Measurements from ENCODE around the gene DDX54. TPM values are rescaled to one million over a fixed set of nuclear protein-coding genes. Genes with fewer than 3 reads are reported as not detected.
"Not testable (repeated sequence)": the region's sequence is repeated elsewhere in the genome, so short reads cannot be mapped to it uniquely, and the experiment has no call there.

Gene DDX54
- total RNA-seq, 1 donor from 2014 or later, result 40.5 TPM

DNA sequence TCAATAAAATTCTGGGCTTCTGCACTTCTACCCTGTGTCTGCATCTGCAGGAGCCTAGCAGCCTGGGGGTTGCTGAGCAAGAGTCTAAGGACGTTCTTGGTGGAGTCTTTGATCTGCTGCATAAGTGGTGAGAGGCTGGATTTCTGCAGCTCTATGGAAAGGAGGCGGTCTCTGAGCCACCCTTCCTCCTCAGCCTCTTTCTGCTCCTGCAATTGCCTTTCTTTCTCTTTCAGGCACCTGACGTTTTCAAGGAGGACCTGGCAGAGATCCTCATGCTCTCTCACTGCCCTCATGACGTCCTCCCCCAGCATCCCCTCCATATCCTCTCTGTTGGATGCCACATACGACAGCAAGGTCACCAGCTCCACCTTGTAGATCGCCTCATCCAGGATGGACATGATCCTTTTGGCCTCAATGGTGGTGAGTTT lies 22.3 kb upstream of the DDX54 start:
- Histone ChIP-seq H3K36me3 (ENCODE audit: control insufficient read depth, insufficient read depth, low read length) (no peaks in the 10 kb centered on the region), H3K4me3 (ENCODE audit: low read depth, low read length) (no peak overlapping the region), H3K27me3 (ENCODE audit: control insufficient read depth, insufficient read depth, low read length) (no peaks in the 10 kb centered on the region)
- TF ChIP-seq, protein P1, sequence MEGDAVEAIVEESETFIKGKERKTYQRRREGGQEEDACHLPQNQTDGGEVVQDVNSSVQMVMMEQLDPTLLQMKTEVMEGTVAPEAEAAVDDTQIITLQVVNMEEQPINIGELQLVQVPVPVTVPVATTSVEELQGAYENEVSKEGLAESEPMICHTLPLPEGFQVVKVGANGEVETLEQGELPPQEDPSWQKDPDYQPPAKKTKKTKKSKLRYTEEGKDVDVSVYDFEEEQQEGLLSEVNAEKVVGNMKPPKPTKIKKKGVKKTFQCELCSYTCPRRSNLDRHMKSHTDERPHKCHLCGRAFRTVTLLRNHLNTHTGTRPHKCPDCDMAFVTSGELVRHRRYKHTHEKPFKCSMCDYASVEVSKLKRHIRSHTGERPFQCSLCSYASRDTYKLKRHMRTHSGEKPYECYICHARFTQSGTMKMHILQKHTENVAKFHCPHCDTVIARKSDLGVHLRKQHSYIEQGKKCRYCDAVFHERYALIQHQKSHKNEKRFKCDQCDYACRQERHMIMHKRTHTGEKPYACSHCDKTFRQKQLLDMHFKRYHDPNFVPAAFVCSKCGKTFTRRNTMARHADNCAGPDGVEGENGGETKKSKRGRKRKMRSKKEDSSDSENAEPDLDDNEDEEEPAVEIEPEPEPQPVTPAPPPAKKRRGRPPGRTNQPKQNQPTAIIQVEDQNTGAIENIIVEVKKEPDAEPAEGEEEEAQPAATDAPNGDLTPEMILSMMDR (IDR thresholded peaks at IDR 0.05; ENCODE audit: insufficient read depth, low read length, severe bottlenecking), result no peak
- DNase-seq (ENCODE audit: low read depth) (no peak), FAIRE-seq (no peak)

DNA sequence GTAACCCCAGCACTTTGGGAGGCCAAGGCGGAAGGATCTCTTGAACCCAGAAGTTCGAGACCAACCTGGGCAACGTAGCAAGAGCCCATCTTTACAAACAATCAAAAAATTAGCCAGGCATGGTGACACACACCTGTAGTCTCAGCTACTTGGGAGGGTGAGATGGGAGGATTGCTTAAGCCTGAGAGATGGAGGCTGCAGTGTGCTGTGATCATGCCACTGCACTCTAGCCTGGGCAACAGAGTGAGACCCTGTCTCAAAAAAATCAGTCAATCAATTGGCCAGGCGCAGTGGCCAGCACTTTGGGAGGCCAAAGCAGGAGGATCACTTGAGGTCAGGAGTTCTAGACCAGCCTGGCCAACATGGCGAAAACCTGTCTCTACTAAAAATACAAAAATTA lies 21.5 kb upstream of the DDX54 start:
- H3K27me3 ChIP-seq (ENCODE audit: control insufficient read depth, insufficient read depth, low read length); H3K36me3 ChIP-seq (ENCODE audit: control insufficient read depth, insufficient read depth, low read length); FAIRE-seq; H3K4me3 ChIP-seq (ENCODE audit: low read depth, low read length); DNase-seq (ENCODE audit: low read depth): not testable (repeated sequence)

DNA sequence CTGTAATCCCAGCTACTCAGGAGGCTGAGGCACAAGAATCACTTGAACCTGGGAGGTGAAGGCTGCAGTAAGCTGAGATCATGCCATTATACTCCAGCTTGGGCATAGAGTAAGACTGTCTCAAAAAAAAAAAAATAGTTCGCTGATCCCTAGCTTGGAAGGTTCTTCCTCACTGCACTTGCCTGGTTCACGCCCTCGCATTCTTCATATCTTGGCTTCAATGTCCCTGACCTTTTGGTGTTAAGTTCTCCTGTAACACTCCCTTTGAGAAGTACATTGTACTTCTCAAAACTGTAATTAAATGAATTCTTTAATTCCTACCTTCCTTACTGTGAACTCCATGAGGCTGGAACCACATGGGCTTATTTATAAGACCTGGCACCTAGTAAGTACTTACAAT lies 19.5 kb upstream of the DDX54 start:
- Histone ChIP-seq H3K4me3 (ENCODE audit: low read depth, low read length) (no peak overlapping the region), H3K27me3 (ENCODE audit: control insufficient read depth, insufficient read depth, low read length) (no peaks in the 10 kb centered on the region), H3K36me3 (ENCODE audit: control insufficient read depth, insufficient read depth, low read length) (no peaks in the 10 kb centered on the region)
- FAIRE-seq (no peak), DNase-seq (ENCODE audit: low read depth) (no peak)
- TF ChIP-seq, protein P1 (IDR thresholded peaks at IDR 0.05; ENCODE audit: insufficient read depth, low read length, severe bottlenecking), result no peak

DNA sequence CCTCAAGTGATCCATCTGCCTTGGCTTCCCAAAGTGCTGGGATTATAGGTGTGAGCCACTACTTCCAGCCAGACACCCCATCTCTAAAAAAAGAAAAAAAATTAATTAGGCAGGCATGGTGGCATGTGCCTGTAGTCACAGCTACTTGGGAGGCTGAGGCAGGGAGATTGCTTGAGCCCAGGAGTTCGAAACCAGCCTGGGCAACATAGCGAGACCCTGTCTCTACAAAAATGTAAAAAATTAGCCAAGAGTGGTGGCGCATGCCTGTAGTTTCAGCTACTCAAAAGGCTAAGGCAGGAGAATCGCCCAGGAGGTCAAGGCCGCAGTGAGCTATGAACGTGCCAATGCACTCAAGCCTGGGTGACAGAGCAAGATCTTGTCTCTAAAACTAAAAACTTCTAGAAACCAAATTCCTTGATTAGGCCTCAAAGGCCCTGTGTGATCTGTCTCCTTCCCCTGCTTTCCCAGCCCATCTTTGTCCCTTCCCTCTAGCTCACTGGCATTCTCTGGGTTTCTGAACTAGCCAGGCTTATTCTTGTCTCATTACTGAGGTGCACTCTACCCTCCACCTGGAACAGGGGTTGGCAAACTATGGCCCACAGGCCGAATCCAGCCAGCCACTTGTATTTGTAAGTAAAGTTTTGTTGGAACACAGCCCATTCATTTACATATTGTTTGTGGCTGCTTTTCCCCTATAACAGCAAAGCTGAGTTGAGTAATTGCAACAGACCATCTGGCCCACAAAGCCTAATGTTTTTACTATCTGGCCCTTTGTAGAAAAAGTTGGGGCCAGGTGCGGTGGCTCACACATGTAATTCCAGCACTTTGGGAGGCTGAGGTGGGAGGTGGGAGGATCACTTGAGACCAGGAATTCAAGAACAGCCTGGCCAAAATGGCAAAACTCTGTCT lies 18.8 kb upstream of the DDX54 start:
- DNase-seq (ENCODE audit: low read depth) (no peak), FAIRE-seq (no peak)
- H3K36me3 ChIP-seq (ENCODE audit: control insufficient read depth, insufficient read depth, low read length), result no peaks in the 10 kb centered on the region

DNA sequence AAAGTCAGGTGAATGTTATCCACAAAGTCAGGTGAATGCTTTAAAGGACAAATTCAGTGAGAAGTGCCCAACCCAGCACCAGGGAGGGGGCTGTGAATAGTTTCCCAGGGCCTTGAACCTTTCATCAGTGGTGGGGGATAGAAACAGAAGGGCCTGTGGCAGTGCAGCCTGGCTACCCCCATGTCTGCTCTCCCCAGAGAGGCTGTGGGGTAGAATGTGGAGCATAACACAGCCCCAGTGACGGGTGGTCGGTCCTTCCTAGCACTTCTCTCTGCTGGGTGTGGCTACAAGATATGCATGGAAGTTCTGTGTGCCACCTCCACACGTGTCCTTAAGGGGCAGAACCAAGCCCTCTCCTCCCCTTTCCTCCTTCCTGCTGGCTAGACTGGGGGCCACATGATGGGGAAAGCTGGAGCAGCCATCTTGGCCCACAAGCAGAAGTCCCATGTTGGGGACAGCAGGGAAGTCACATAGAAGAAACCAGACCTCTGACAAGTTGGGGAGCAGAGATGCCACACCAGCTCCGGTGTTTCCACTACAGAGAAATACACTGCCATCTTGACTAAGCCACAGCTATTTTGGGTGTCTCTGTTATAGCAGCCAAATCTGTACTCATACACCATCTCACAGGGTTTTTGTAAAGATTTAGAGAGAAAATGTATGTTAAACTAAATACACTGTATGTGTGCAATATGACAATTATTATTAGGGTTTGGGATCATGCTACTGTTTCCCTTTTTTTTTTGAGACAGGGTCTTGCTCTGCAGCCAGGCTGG lies 17.2 kb upstream of the DDX54 start:
- FAIRE-seq (no peak), DNase-seq (ENCODE audit: low read depth) (no peak)
- TF ChIP-seq, protein P1 (IDR thresholded peaks at IDR 0.05; ENCODE audit: insufficient read depth, low read length, severe bottlenecking), result no peak
- H3K27me3 ChIP-seq (ENCODE audit: control insufficient read depth, insufficient read depth, low read length), result no peaks in the 10 kb centered on the region
- H3K36me3 ChIP-seq (ENCODE audit: control insufficient read depth, insufficient read depth, low read length), result no peaks in the 10 kb centered on the region
- H3K4me3 ChIP-seq (ENCODE audit: low read depth, low read length), result no peak overlapping the region

More for the DNA sequence above, 18.8 kb upstream of the DDX54 start:
- H3K4me3 ChIP-seq (ENCODE audit: low read depth, low read length), result no peak overlapping the region
- H3K27me3 ChIP-seq (ENCODE audit: control insufficient read depth, insufficient read depth, low read length), result no peaks in the 10 kb centered on the region
- TF ChIP-seq, protein P1 (IDR thresholded peaks at IDR 0.05; ENCODE audit: insufficient read depth, low read length, severe bottlenecking), result no peak

Measured in bronchial epithelial cell (primary cell).